Amniotic stem cell (primary cell): ENCODE results near the gene TSPAN33.
"Not testable (repeated sequence)": the region's sequence is repeated elsewhere in the genome, so short reads cannot be mapped to it uniquely, and the experiment has no call there.

Experiments used
- DNase-seq: peaks from one replicate; lab custom pipeline; 2025; lab: John Stamatoyannopoulos, UW

TSPAN33 gene

GRCh38 chr7:129144095-129144833 is at the start of gene TSPAN33:
Gene TSPAN33, plus strand, starts transcription at chr7:129144707. Its CDS starts 274 bp downstream, at chr7:129144981.
- peak; percentile 16 for DNase-seq

GRCh38 chr7:129095258-129095657 is 49.2 kb upstream of the TSPAN33 start:
- no peak for DNase-seq

DNA sequence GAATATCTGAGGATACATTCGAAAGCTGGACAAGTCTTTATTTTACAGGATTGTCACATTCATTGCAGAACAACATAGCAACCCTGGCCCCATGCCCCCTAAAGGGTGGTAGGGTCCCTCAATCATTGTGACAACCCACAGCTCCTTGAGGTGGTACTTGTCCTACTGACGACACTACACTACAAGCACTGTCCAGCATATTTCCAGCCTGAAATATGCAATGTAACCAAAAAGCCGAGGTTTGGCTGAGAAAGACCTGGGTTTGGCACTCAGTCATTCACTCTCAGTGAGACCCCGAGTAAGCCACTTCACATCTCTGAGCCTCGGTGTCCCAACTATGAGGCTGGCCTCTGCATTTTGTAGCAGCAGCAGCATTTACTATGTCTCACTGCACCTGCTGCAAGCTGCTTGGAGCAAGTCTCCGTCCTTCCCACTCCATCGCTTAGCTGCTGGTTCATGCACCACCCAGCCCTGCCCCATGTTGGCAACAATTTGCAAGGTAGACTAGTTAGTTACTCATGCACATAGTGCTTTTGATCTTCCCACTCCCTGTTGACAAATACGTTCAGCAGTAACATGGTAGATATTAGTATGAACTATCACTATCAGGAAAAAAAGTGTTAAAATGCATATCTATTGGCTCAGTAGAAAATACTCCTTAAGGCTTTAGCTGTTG is 46.0 kb upstream of the TSPAN33 start:
- no peak for DNase-seq

- no peak for DNase-seq
Measured at GRCh38 chr7:129100827-129101166, 43.7 kb upstream of the TSPAN33 start.

GRCh38 chr7:129101746-129102145 is 42.8 kb upstream of the TSPAN33 start:
- DNase-seq, result no peak

DNA sequence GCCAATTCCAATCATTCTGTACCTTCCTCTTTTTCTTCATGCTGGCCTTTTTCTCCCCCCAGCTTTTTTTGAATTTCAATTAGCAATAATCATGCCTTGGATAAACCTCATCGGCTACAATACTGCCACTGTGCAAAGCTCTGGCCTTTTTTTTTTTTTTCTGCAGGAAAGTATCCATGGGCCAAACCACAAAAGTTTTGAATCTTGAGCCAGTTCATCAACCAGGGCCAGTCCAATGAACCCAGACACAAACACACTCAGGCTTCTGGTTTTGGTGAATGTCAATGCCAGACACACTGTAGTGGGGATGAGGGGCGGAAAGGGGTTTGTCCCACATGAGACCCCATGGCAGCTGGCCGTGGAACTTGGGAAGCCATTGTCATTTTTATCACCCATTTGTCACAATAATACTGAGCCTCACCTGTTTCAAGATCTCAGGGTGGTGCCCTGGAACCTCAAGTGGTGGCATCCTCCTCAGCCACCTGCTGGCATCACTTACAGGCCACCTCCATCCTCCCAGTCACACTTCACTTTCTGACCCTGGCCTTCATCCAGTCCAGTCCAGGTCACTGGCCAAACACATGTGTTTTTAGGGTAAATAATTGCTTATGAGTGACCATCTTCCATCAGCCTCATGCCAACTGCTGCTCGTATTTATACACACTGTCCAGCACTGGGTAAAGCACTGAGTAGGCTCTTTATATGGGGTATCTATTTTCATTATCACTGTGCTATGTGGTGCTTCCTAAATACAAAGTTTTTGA is 40.8 kb upstream of the TSPAN33 start:
- no peak for DNase-seq

- DNase-seq, result no peak
Measured at GRCh38 chr7:129108581-129108980, 35.9 kb upstream of the TSPAN33 start.

DNA sequence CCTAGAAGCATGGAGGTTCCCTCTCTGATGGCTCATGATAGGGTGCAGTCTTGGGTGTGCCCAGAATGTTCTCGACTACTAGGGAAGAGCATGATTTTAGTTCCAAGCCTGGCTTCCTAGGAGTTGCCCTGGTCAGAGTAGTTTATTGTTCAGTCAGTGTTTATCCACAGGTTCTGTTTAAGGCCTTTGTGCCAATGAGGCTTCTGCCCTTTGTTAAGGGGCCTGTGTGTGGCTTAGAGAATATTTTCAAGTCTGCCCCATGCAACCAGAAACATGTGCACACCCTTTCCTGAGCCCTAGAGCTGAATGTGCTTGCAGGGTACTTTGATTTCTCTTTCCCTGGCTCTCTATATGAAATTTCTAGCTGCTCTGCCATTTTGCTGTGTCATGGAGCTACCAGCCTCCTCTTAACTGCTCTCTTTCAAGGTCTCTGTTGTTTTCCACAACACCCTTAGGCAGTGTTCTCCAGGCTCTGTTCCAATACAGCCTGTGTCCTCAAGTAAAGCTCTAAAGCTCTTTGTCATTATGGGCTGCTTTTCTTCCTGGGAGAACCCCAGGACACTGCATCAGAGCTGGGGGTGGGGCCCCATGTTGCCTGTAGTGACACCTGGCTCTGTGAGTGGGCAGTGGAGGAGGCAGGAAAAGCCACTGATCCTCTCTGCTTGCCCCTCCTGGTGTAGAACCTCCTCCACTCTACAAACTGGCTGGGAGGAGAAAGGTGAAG is 34.1 kb upstream of the TSPAN33 start:
- DNase-seq, result no peak

GRCh38 chr7:129110982-129111376 is 33.5 kb upstream of the TSPAN33 start:
- no peak for DNase-seq

DNA sequence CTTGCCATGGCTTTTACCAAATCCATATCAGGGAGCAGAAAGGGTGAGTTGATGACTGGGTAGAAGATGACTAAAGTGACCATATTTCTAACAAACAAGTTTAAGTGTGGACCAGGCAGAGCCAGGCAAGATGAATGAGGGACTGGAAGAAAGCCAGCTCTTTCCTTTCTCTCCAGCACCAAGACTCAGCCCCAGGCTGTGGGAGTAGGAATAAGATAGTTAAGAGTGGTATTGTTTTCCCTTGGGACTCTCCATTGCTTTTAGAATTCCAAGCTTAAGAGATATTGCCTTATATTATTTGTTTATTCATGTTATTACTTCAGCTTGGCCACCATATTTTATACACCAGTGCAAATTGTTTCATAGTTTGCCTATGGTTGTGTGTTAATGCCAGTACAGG is 28.8 kb upstream of the TSPAN33 start:
- DNase-seq, result no peak

DNA sequence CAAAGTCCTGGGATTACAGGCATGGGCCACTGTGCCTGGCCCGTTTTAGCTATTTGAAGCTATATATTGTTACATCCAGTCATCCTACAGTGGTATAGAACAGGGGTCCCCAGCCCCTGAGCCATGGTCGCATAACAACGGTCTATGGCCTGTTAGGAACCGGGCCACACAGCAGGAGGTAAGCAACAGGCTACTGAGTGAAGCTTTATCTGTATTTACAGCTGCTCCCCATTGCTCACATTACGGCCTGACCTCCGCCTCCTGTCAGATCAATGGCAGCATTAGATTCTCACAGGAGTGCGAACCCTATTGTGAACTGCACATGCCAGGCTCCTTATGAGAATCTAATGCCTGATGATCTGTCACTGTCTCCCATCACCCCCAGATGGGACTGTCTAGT is 26.3 kb upstream of the TSPAN33 start:
- DNase-seq, result no peak

DNA sequence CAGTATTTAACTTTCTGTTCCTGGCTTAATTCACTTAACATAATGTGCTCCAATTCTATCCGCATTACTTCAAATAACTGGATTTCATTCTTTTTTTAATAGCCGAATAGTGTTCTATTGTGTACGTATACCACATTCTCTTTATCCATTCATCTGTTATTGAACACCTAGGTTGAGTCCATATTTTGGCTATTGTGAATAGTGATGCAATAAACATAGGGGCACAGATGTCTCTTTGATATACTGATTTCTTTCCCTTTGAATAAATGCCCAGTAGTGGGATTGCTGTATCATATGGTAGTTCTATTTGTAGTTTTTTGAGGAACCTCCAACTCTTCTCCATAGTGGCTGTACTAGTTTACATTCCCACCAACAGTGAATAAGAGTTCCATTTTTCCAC is 25.5 kb upstream of the TSPAN33 start:
- no peak for DNase-seq

- DNase-seq, result not testable (repeated sequence)
Measured at GRCh38 chr7:129121501-129122077, 22.9 kb upstream of the TSPAN33 start.

DNA sequence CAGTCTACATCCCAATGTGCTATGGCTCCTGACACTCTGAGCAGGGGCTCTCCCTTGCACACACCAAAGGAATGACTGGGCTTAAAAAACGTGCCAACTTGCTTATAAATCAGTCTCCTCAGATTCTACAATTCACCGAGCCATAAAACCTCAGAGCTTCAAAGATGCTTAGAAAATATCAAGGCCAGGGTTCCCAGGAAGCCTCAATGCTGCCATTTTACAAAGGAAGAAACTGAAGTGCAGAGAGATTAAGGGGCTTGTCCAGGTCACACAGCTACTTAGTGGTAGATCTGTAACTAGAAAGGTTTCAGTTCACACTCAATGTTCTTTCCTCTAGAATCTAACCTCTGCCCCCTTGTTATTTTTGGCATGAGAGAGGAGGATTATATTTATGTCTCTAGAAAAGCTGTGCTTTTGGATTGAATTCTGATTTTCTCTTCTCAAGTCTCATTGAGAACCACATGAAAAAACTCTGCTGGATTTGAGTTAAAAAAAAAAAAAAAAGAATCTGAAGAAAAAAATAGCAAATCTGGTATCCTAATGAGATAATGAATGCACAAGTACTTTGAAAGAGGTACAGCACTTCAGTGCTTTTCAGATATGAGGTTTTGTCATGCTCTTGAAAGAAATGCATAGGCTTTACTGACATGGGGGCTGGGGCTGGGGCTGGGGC is 22.3 kb upstream of the TSPAN33 start:
- DNase-seq, result no peak

DNA sequence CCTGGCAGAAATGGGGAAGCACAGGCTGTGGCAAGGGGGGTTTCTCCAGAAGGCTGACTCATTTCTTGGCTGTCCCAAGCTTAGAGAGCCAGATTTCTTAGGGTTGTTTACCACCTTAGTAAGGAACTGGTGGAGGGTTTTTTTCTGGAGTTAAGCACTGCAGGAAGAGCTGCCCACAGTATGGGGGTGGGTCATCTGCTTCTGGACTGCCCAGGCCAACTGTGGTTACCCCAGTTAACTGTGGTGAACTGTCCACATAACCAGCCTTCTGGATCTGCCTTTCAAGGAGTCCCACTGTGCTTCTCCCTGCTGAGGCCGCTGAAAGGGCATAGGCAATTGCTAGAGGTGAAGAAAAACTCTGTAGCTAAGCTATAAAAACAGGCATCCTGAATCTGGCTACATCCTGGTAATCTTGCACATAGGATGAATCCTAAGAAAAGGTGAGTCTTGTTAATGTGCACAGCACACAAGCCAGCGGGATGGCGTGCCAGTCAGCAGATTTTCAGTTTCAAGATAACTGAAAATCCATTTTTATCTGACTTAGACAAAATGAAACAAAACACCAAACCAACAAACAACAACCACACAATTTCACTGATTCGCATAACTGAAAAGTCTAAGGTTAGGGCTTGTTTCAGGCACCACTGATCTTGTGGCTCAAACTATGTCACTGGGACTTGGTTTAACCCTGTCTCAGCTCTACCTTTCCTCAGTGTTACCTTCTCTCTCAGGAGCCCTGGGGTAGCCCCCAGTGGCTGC is 21.6 kb upstream of the TSPAN33 start:
- no peak for DNase-seq

- no peak for DNase-seq
Measured at GRCh38 chr7:129123510-129123857, 21.0 kb upstream of the TSPAN33 start.

- DNase-seq, result no peak
Measured at GRCh38 chr7:129126314-129126713, 18.2 kb upstream of the TSPAN33 start.

GRCh38 chr7:129127154-129127553 is 17.4 kb upstream of the TSPAN33 start:
- DNase-seq, result no peak

- no peak for DNase-seq
Measured at GRCh38 chr7:129127601-129128000, 16.9 kb upstream of the TSPAN33 start.

GRCh38 chr7:129134356-129134987 is 10.0 kb upstream of the TSPAN33 start:
- no peak for DNase-seq
